ENCODE data around the gene ITGB5.

Gene ITGB5

DNA sequence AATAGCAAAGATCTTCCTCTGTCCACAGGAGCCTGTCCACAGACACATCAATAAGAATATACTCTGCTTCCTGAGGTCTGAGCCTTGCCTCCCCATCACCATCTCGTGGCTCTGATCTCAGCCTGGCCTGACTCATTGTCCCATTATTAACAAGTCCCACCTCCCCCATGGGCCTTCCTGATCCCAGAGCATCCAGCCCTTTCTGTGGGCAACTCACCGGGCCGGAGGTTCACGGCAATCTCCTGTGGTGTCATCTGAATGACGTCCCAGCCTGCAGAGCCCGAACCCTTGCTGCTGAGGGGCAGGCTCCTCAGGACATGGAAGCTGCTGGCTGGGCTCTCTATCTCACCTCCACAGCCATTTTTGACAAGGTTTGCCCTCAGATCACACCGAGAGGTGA is 28.1 kb downstream of the ITGB5 start:
- H3K4me3 ChIP-seq (ENCODE audit: low read depth, low read length), result no peak overlapping the region
- TF ChIP-seq, protein P1, sequence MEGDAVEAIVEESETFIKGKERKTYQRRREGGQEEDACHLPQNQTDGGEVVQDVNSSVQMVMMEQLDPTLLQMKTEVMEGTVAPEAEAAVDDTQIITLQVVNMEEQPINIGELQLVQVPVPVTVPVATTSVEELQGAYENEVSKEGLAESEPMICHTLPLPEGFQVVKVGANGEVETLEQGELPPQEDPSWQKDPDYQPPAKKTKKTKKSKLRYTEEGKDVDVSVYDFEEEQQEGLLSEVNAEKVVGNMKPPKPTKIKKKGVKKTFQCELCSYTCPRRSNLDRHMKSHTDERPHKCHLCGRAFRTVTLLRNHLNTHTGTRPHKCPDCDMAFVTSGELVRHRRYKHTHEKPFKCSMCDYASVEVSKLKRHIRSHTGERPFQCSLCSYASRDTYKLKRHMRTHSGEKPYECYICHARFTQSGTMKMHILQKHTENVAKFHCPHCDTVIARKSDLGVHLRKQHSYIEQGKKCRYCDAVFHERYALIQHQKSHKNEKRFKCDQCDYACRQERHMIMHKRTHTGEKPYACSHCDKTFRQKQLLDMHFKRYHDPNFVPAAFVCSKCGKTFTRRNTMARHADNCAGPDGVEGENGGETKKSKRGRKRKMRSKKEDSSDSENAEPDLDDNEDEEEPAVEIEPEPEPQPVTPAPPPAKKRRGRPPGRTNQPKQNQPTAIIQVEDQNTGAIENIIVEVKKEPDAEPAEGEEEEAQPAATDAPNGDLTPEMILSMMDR (IDR thresholded peaks at IDR 0.05; ENCODE audit: low read depth, low read length), result no peak

DNA sequence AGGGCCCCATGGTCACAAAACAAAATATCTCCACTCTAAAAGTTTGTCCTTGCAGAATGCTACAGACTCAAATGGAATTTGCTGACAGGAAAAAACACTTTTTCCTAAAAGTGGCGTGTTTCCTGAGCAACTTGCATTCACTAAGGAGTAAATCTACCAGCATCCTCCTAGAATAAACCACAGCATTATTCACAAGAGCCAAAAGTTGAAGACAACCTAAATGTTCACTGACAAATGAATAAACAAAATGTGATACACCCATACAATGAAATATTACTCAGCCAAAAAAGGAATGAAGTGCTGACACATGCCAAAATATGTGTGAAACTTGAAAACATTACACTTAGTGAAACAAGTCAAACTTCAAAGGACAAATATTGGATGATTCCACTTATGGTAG is 28.9 kb downstream of the ITGB5 start:
- no peak overlapping the region for H3K4me3 ChIP-seq (ENCODE audit: low read depth, low read length)
- TF ChIP-seq, protein P1 (IDR thresholded peaks at IDR 0.05; ENCODE audit: low read depth, low read length), result no peak

DNA sequence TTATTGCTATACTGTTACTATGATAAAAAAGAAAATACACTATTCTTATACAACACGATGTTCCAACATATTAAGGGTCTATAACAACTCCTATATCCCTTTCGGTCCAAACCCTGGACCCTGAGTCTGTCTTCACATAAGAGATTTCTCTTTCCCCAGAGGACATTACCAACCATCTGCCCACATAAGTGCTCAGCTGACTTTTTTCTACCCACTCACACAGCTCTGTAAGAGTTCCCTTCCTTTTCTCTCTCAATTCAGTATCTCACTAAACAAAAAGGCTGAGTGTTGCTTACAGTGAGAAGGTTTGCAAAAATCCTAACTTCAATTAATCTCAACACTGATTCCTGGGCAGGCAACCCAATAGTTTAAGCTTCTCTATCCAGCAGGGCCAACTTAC is 30.5 kb downstream of the ITGB5 start:
- TF ChIP-seq, protein P1 (IDR thresholded peaks at IDR 0.05; ENCODE audit: low read depth, low read length), result no peak
- no peak overlapping the region for H3K4me3 ChIP-seq (ENCODE audit: low read depth, low read length)

DNA sequence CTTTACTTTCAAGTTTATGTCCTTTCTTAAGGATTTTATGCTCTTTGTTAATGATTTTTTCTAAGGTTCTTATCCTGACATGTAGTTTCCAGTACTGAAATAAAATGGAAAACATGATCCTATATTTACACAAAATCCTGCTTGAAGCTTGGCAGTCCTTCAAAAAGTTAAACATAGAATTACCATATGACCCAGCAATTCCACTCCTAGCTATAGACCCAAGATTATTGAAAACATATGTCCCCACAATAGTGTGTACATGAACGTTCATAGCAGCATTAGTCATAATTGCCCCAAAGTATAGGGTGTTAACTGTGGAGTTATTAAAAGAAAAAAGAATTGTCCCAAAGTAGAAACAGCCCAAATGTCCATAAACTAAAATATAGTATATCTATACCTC is 33.2 kb downstream of the ITGB5 start:
- TF ChIP-seq, protein P1 (IDR thresholded peaks at IDR 0.05; ENCODE audit: low read depth, low read length), result no peak

DNA sequence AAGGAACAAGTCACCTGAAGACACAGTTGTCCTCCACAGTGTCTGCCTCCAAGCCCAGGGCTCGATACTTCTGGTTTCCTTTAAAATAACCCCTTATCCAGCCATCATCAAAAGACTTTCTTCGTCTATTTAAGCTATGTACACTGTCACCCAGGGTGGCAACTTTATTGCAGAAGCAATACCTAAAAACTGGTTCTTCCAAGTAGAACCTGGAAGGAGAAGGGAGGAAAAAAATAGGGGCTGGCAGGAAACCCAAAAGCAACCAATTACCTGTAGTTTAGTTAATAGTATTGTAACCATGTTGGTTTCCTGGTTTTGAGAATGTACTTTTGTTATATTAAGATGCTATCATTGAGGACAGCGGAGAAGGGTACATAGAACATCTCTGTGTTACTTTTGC is 33.7 kb downstream of the ITGB5 start:
- H3K4me3 ChIP-seq (ENCODE audit: low read depth, low read length), result no peak overlapping the region
- TF ChIP-seq, protein P1 (IDR thresholded peaks at IDR 0.05; ENCODE audit: low read depth, low read length), result no peak

More for the DNA sequence above, 33.2 kb downstream of the ITGB5 start:
- no peak overlapping the region for H3K4me3 ChIP-seq (ENCODE audit: low read depth, low read length)

DNA sequence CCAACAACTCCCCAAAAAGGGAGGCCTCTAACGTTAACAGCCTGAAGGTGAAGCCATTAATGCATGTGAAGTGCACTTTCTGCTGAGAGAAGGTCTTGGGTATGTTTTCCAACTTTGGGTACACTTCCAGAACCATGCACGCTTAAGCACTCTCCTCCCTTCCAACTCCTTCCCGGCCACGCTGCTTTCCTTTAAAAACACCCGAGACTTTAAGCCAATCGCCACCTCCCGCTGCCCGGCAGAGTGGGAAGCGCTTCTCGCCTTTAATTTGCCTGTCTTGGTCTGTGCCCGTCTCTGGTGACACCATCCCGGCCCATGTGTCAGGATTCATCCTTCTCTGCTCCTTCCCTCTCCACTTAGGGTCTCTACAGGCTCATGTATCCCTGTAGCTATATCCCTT is 35.3 kb downstream of the ITGB5 start:
- TF ChIP-seq, protein P1 (IDR thresholded peaks at IDR 0.05; ENCODE audit: low read depth, low read length), result no peak
- H3K4me3 ChIP-seq (ENCODE audit: low read depth, low read length), result no peak overlapping the region

DNA sequence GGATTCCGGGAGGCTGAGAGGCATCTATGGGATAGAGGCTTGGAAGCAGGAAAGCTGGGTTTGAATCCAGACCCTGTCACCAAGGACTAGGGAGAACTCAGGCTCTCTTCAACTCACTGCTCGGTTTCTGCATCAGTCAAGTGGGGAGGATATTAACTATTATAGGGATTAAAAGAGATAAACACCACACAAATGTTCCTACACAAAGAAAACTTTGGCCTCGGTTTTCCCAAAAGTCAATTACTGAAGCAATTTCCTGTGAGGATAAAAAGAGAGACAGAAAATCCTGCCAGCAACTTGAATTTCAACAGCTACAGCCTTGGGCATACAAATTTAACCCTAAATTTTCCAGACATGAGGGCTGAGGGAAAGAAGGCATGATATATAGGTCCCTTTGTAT is 36.0 kb downstream of the ITGB5 start:
- no peak overlapping the region for H3K4me3 ChIP-seq (ENCODE audit: low read depth, low read length)
- TF ChIP-seq, protein P1 (IDR thresholded peaks at IDR 0.05; ENCODE audit: low read depth, low read length), result no peak
